GM21619 (cell line): Measurements from ENCODE around the gene TTC29.
"Not testable (repeated sequence)": the region's sequence is repeated elsewhere in the genome, so short reads cannot be mapped to it uniquely, and the experiment has no call there.

Experiments used
- ATAC-seq: cut with Tn5 transposase; IDR thresholded peaks from one replicate; pipeline ENCODE4 v1.9.1; 2021; ENCODE audit not compliant: unreplicated experiment

The TTC29 gene

DNA sequence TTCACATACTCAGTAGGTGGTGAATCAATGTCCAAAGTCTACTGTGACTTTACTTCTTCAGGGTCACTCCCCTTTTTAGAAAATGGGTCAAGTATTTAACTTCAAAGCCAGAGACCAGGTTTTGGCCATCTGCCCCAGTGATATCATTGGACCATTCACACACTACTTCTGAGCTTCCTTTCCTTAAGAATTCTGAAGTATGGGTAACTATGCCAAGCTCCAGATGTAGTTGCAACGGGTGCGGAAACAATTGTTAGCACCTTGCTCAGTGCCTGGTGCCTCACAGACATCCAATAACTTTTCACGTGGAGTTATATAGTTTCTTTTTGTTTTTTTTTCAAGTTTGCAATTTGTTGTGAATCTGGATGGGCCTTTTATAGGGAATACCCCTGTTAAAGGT is 62.6 kb downstream of the TTC29 start:
- ATAC-seq = no peak

DNA sequence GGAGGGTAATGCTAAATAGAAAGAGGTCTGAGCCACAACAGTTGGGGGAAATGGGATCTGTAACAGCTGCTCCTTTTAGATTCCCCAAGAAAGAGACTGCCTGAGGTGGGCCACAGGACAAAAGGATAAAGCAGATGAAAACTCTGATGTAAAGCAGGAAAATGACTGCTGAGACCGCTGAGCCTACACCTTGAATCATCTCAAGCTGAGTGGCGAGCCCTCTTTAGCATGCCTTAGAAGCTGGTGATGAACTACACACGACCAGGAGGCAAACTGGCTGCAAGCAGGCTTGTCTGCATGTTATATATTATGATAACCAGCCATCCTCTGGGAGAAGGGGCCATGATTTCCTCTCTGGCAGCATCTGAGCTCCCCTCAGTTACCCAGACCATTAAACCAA is 88.4 kb downstream of the TTC29 start:
- no peak for ATAC-seq

DNA sequence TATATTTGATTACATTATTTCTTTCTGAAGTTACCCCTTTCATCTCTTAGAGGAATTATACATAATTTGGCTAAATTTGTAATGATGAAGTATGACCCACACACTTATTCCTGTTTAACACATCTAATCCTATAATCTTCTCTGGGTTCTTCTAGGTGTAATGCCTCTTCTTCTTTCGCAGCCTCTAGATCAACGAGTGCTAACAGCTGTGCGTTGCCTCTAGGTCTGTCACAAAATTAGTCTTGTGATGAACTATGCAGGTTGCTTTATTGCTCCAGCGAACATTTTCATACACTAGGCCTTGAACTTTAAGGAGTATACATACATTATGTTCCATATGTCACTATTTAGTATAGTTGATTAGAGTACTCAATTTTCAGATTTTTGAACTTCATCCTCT is 89.9 kb downstream of the TTC29 start:
- no peak for ATAC-seq

DNA sequence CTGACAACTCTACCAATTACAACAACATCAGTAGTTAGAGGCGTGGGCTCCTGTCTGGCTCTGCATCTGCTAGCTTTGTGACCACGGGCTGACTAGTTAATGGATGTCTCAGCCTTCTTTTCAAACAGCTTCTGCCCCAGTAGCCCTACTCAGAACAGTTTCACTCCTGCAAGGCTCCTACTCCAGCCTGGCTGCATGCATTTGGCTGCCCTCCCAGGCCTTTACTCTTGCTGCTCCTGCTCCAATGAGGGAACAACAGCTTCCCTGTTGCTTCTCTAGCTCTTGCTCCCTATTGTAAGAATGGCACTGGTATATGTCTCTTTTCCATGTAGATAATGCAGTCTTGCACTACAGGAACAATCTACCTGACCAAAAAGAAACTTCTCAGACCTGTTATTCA is 93.3 kb downstream of the TTC29 start:
- no peak for ATAC-seq

GRCh38 chr4:146847345-146847744 is 98.3 kb downstream of the TTC29 start:
- no peak for ATAC-seq

- ATAC-seq = no peak
These were observed 98.8 kb downstream of the TTC29 start for GRCh38 chr4:146846882-146847281.

- ATAC-seq = no peak
These were observed 100.9 kb downstream of the TTC29 start for GRCh38 chr4:146844761-146845160.

DNA sequence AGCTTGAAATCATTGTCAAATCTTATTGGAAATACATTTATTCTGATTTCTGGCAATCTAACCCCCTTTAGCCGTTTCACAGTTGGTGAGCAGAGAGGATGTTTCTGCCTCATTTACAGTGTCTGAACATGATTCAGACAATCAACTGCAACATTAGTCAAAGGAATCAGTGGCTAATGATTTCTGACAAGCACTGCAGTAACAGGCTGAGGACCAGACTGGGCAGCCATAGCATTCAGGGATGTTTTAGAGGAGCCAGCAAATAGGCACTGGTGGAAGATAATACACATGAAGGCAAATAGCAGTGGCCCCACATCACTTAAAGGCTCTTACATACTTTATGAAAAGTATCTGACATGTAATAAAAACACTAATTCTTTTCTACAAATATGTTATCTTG is 102.8 kb downstream of the TTC29 start:
- ATAC-seq = no peak

- ATAC-seq = no peak
These were observed 104.9 kb downstream of the TTC29 start for GRCh38 chr4:146840731-146841130.

DNA sequence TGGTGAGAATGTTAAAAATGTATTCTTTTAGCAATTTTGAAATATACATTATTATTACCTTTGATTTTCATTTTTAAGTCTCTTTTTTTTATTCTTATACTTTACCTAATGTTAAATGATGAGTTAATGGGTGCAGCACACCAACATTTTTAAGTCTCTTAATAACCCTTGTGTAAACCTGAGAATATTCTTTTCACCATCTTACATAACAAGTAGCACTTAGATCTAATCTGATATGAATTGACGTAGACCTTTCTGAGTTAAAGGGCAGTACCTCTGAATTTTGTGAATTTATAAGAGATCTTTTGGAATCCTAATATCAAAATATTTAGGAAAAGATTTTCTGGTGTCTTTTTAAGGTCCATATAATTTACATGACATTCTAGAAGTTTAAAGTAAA is 110.6 kb downstream of the TTC29 start:
- ATAC-seq = no peak

GRCh38 chr4:146834263-146835034 is 111.2 kb downstream of the TTC29 start:
- no peak for ATAC-seq

DNA sequence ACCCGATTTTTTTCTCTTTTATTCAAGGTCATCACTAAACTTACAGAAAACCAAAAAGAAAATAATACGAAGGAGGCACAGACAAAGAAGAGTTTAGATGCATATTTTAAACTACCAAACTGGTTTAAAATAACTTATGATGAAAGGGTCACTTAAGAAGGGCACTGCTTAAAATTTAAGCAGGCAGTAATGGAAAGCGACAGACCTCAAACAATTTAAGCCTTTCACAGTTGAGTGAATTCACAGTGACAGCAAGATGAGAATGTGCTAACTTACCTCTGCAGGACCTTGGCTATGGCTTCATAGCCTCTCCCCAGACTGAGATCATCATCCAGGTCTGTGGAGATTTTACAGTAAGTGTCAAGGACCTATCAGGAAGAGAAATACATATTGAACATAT is 112.1 kb downstream of the TTC29 start:
- ATAC-seq = no peak

DNA sequence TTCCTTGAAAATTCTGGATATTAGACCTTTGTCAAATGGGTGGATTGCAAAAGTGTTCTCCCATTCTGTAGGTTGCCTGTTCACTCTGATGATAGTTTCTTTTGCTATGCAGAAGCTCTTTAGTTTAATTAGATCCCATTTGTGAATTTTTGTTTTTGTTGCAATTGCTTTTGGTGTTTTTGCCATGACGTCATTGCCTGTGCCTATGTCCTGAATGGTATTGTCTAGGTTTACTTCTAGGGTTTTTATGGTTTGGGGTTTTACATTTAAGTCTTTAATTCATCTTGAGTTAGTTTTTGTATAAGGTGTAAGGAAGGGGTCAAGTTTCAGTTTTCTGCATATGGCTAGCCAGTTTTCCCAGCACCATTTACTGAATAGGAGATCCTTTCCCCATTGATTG is 122.7 kb downstream of the TTC29 start:
- ATAC-seq = not testable (repeated sequence)

DNA sequence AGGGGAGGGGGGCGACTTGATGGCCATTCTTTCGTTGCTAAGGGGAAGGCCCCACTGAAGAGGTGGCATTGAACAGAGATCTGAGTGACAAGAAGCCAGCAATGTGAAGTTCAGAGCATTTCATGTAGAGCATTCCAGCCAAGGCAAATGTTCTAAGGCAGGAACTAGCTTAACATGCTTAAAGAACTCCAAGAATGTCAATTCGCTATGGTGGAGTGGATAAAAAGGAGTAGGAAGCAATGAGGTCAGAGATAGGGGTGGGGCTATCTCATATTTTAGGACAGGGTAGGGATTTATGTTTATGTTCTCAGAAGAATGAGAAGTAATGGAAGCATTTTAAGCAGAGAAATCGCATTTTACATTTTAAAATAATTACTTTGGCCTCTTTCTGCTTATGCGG is 130.9 kb downstream of the TTC29 start:
- no peak for ATAC-seq

DNA sequence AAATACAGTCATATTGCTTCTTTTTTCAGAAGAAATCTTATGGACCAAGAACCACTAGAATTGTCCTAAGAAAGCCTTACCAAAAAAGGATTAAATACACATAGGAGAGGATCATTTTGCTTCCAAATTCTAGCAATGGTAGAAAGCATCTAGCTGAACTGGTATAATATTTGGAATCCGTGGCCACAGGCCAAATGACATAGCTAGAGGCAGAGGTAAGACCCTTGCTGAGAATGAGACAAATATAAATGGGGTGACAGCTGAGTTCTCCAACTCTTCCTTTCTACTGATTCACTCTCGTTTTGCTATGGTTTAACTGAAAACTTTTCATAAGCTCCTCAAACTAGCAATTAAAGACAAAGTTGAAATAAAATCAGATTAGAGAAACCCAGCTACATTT is 150.0 kb downstream of the TTC29 start:
- ATAC-seq = no peak

DNA sequence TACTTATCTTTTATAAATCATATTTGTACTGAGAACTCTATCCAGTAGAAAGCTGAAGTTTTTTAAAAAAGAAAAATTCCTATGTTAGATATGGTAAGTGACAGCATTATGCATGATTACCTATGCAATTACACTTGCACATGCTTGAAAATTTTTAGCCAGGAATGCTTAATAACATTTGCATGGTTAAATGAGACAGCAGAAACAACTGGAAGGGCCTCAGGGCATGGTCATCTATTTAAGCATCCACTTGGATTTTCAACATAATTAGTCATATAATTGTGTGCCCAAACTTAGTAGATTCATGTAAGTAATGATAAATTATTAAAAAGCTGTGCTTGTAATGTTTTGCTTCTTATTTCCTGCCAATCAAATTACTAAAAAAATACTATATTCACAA is 151.9 kb downstream of the TTC29 start:
- no peak for ATAC-seq

DNA sequence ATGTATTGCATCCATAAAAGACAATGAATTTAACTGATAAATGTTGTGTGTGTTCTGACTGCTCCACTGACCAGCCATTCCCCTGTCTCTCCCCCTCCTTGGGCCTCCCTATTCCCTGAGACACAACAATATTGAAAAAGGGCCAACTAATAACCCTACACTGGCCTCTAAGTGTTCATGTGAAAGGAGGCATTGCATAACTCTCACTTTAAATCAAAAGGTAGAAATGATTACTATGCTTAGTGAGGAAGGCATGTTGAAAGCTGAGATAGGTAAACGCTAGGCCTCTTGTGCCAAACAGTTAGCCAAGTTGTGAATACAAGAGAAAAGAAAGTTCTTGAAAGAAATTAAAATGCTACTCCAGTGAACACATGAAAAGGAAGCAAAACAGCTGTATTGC is 154.2 kb downstream of the TTC29 start:
- ATAC-seq = no peak

GRCh38 chr4:146790515-146790914 is 155.1 kb downstream of the TTC29 start:
- ATAC-seq = no peak

DNA sequence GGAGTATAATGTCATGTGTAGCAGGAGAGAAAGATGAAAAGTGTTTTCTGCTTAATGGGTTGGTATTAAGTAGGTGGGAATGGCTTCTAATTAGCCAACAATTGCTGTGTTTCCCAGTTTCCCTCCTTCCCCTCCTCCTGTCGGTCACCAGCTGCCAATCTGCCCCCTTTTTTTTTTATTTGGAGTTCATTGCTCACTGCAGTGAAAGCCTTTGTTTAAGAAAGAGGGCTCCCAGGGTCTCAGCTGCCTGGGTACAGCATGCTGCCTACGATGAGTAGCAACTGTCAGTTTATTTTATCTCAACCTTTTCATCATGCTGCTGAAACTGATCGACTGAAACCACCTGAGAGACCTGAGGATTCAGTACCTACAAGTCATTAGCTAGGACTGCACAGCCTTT is 157.9 kb downstream of the TTC29 start:
- ATAC-seq = no peak

GRCh38 chr4:146776691-146777090 is 169.0 kb downstream of the TTC29 start:
- ATAC-seq = no peak

GRCh38 chr4:146763560-146763959 is 182.1 kb downstream of the TTC29 start:
- no peak for ATAC-seq

DNA sequence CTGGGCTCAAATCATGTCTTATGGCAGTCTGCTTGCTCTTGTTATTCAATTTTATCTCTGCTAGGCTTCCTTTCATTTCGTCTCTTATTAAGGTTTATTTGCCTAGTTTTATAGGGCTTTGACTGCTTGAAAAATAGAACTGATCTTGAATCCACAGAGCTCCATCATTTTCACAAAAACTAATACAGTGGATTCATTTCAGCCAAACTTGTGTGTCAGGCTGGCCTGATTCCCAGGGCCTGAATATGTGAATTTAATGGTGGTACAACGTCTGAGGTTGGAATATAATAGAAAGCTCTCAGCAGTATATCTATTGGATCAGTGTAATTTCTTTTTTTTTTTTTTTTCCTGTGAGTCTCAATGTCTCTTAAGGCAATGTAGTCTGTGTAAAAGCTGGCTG is 183.6 kb downstream of the TTC29 start:
- no peak for ATAC-seq

GRCh38 chr4:146742416-146742815 is 203.2 kb downstream of the TTC29 start:
- ATAC-seq = no peak
